ENCODE results near the gene BHLHE23.

BHLHE23 gene

GRCh38 chr20:63000958-63001357, 5.8 kb downstream of the BHLHE23 start:
- Histone ChIP-seq H3K4ac (ENCODE audit: low read length) (no peak overlapping the region), H2BK120ac (ENCODE audit: low read depth, low read length) (no peak overlapping the region), H2BK12ac (ENCODE audit: low read length) (no peak overlapping the region), H2AK5ac (ENCODE audit: low read depth, low read length) (no peak overlapping the region), H3K23ac (ENCODE audit: low read depth, low read length, poor library complexity) (no peak overlapping the region), H3K4me3 (ENCODE audit: low read length in 2 of 2) (no peak overlapping the region), H3K4me2 (ENCODE audit: insufficient read depth, low read length, poor library complexity, severe bottlenecking) (no peak overlapping the region), H2AFZ (ENCODE audit: low read length) (no peak overlapping the region), H3K27ac (replicated peaks; ENCODE audit: low read length) (no peak overlapping the region), H2BK5ac (ENCODE audit: low read length) (no peak overlapping the region), H2BK15ac (ENCODE audit: low read length) (no peak overlapping the region), H3K27me3 (ENCODE audit: control insufficient read depth in 3 of 3, insufficient read depth in 3 of 3, low read depth in 1 of 3, low read length in 3 of 3) (peaks cover 20 to 96% (median 55%) of the 10 kb centered on the region in 3 experiments), H3K18ac (ENCODE audit: low read length) (no peak overlapping the region), H3K9ac (ENCODE audit: low read depth, low read length, poor library complexity) (no peak overlapping the region), H3K9me3 (replicated peaks in 1 of 2; ENCODE audit: control insufficient read depth in 2 of 2, insufficient read depth in 1 of 2, low read depth in 1 of 2, low read length in 2 of 2) (peaks cover 2 to 4% of the 10 kb centered on the region in 2 donors), H3K14ac (ENCODE audit: low read length) (no peak overlapping the region), H3K79me1 (ENCODE audit: low read depth, low read length) (peaks cover 1% of the 10 kb centered on the region), H4K91ac (ENCODE audit: low read depth, low read length, poor library complexity) (no peak overlapping the region), H3K36me3 (replicated peaks in 1 of 2; ENCODE audit: control insufficient read depth in 2 of 2, insufficient read depth in 2 of 2, low read length in 2 of 2) (no peaks in the 10 kb centered on the region), H3K4me1 (ENCODE audit: control insufficient read depth in 2 of 2, insufficient read depth in 1 of 2, low read depth in 1 of 2, low read length in 2 of 2) (peaks cover 0 to 7% of the 10 kb centered on the region in 2 donors), H4K8ac (ENCODE audit: low read depth, low read length) (no peak overlapping the region)
- WGBS, 2 donors (ENCODE audit: extremely low coverage in 2 of 2, insufficient read length in 2 of 2, insufficient replicate concordance in 1 of 2) = no CpG with 5 or more reads among the region's 11 CpGs
- no peak for DNase-seq (ENCODE audit: low spot score)

DNA sequence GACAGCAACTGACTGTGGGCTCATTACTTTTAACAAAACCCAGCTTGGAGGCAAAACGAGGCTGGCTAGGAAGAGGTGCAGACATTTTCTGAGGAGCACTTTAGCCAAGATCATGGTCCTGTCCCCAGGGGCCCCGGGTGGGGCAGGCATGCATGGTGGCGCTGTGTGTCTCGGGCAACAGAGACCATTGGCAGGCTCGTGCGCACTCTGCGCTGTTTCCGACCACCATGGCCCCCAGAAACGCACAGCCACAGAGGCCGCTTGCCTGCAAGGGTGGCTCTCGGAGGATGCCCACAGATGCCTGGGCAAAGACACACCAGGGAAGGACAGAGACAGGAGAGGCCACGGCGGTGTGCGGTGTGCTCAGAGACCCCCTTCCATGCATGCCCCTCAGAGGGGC, 6.7 kb downstream of the BHLHE23 start:
- H3K4me1 ChIP-seq (ENCODE audit: control insufficient read depth in 2 of 2, insufficient read depth in 1 of 2, low read depth in 1 of 2, low read length in 2 of 2) = peaks cover 7% of the 10 kb centered on the region in 2 donors
- no peak overlapping the region for H3K23ac ChIP-seq (ENCODE audit: low read depth, low read length, poor library complexity)
- H2BK120ac ChIP-seq (ENCODE audit: low read depth, low read length) = no peak overlapping the region
- no CpG with 5 or more reads among the region's 14 CpGs for WGBS, 2 donors (ENCODE audit: extremely low coverage in 2 of 2, insufficient read length in 2 of 2, insufficient replicate concordance in 1 of 2)
- peaks cover 12 to 96% (median 46%) of the 10 kb centered on the region in 3 experiments for H3K27me3 ChIP-seq (ENCODE audit: control insufficient read depth in 3 of 3, insufficient read depth in 3 of 3, low read depth in 1 of 3, low read length in 3 of 3)
- H2BK5ac ChIP-seq (ENCODE audit: low read length) = no peak overlapping the region
- no peak overlapping the region for H3K14ac ChIP-seq (ENCODE audit: low read length)
- H2BK15ac ChIP-seq (ENCODE audit: low read length) = no peak overlapping the region
- H3K4ac ChIP-seq (ENCODE audit: low read length) = peak overlapping the region; percentile 53
- H2BK12ac ChIP-seq (ENCODE audit: low read length) = no peak overlapping the region
- H3K9me3 ChIP-seq (replicated peaks in 1 of 2; ENCODE audit: control insufficient read depth in 2 of 2, insufficient read depth in 1 of 2, low read depth in 1 of 2, low read length in 2 of 2) = peaks cover 2 to 4% of the 10 kb centered on the region in 2 donors
- no peak for DNase-seq (ENCODE audit: low spot score)
- no peak overlapping the region for H3K18ac ChIP-seq (ENCODE audit: low read length)
- no peak overlapping the region for H4K91ac ChIP-seq (ENCODE audit: low read depth, low read length, poor library complexity)
- H2AK5ac ChIP-seq (ENCODE audit: low read depth, low read length) = peak overlapping the region; percentile 70
- H3K36me3 ChIP-seq (replicated peaks in 1 of 2; ENCODE audit: control insufficient read depth in 2 of 2, insufficient read depth in 2 of 2, low read length in 2 of 2) = no peaks in the 10 kb centered on the region
- no peak overlapping the region for H2AFZ ChIP-seq (ENCODE audit: low read length)
- no peak overlapping the region for H3K27ac ChIP-seq (replicated peaks; ENCODE audit: low read length)
- H3K4me3 ChIP-seq (ENCODE audit: low read length in 2 of 2) = no peak overlapping the region
- H3K9ac ChIP-seq (ENCODE audit: low read depth, low read length, poor library complexity) = no peak overlapping the region
- H3K4me2 ChIP-seq (ENCODE audit: insufficient read depth, low read length, poor library complexity, severe bottlenecking) = no peak overlapping the region
- H3K79me1 ChIP-seq (ENCODE audit: low read depth, low read length) = no peaks in the 10 kb centered on the region
- H4K8ac ChIP-seq (ENCODE audit: low read depth, low read length) = no peak overlapping the region

DNA sequence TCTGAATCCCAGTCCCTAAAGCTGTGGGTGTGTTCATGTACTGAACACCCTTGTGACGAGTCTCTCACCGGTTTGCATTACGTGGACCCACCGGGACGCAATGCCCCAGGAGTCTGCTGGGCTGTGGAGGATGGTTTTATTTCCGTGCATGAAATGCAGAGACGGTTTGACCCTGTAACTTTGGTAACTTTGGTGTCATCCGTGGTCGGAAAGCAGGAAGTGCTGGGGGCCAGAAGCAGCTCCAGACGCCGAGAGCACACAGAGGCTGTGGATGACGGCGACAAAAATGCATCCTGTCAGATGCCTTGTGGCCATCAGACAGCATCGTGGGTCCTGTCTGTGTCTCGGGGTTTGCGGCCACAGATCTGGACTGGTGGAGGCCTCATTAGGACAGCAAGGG, 7.2 kb downstream of the BHLHE23 start:
- no peak overlapping the region for H3K27ac ChIP-seq (replicated peaks; ENCODE audit: low read length)
- no peaks in the 10 kb centered on the region for H3K36me3 ChIP-seq (replicated peaks in 1 of 2; ENCODE audit: control insufficient read depth in 2 of 2, insufficient read depth in 2 of 2, low read length in 2 of 2)
- H3K14ac ChIP-seq (ENCODE audit: low read length) = no peak overlapping the region
- H3K4ac ChIP-seq (ENCODE audit: low read length) = no peak overlapping the region
- no peak overlapping the region for H3K18ac ChIP-seq (ENCODE audit: low read length)
- H2BK15ac ChIP-seq (ENCODE audit: low read length) = no peak overlapping the region
- no peak overlapping the region for H4K8ac ChIP-seq (ENCODE audit: low read depth, low read length)
- H3K9me3 ChIP-seq (replicated peaks in 1 of 2; ENCODE audit: control insufficient read depth in 2 of 2, insufficient read depth in 1 of 2, low read depth in 1 of 2, low read length in 2 of 2) = peaks cover 2 to 4% of the 10 kb centered on the region in 2 donors
- WGBS, 2 donors (ENCODE audit: extremely low coverage in 2 of 2, insufficient read length in 2 of 2, insufficient replicate concordance in 1 of 2) = no CpG with 5 or more reads among the region's 16 CpGs
- H2BK5ac ChIP-seq (ENCODE audit: low read length) = no peak overlapping the region
- no peak overlapping the region for H3K4me3 ChIP-seq (ENCODE audit: low read length in 2 of 2)
- H3K79me1 ChIP-seq (ENCODE audit: low read depth, low read length) = no peaks in the 10 kb centered on the region
- H3K27me3 ChIP-seq (ENCODE audit: control insufficient read depth in 3 of 3, insufficient read depth in 3 of 3, low read depth in 1 of 3, low read length in 3 of 3) = peaks cover 7 to 96% (median 42%) of the 10 kb centered on the region in 3 experiments
- no peak overlapping the region for H4K91ac ChIP-seq (ENCODE audit: low read depth, low read length, poor library complexity)
- no peak overlapping the region for H2BK120ac ChIP-seq (ENCODE audit: low read depth, low read length)
- peak overlapping the region; percentile 58 for H3K23ac ChIP-seq (ENCODE audit: low read depth, low read length, poor library complexity)
- peaks cover 7 to 11% of the 10 kb centered on the region in 2 donors for H3K4me1 ChIP-seq (ENCODE audit: control insufficient read depth in 2 of 2, insufficient read depth in 1 of 2, low read depth in 1 of 2, low read length in 2 of 2)
- H2BK12ac ChIP-seq (ENCODE audit: low read length) = peak overlapping the region; percentile 11
- no peak for DNase-seq (ENCODE audit: low spot score)
- H3K9ac ChIP-seq (ENCODE audit: low read depth, low read length, poor library complexity) = no peak overlapping the region
- H2AK5ac ChIP-seq (ENCODE audit: low read depth, low read length) = peak overlapping the region; percentile 15
- H2AFZ ChIP-seq (ENCODE audit: low read length) = no peak overlapping the region
- no peak overlapping the region for H3K4me2 ChIP-seq (ENCODE audit: insufficient read depth, low read length, poor library complexity, severe bottlenecking)

DNA sequence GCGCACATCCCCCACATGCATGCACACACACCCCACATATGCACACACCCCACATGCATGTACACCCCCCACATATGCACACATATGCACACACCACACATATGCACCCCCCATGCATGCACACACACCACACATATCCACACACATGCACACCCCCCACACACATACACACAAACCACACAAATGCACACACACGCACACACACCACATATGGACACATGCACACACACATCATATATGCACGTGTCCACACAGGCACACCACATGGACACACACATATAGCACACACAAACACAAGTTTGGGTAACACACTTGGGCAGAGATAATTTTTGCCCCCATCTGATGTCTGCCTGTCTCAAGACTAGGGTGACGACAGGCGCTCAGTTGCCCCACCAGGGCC, 8.3 kb downstream of the BHLHE23 start:
- Histone ChIP-seq H3K27ac (replicated peaks; ENCODE audit: low read length) (no peak overlapping the region), H3K79me1 (ENCODE audit: low read depth, low read length) (no peaks in the 10 kb centered on the region), H3K14ac (ENCODE audit: low read length) (peak overlapping the region; percentile 22), H2AFZ (ENCODE audit: low read length) (no peak overlapping the region), H2BK5ac (ENCODE audit: low read length) (no peak overlapping the region), H3K9me3 (replicated peaks in 1 of 2; ENCODE audit: control insufficient read depth in 2 of 2, insufficient read depth in 1 of 2, low read depth in 1 of 2, low read length in 2 of 2) (peaks cover 2 to 4% of the 10 kb centered on the region in 2 donors), H3K4ac (ENCODE audit: low read length) (peak overlapping the region; percentile 10), H2BK15ac (ENCODE audit: low read length) (no peak overlapping the region), H3K4me2 (ENCODE audit: insufficient read depth, low read length, poor library complexity, severe bottlenecking) (no peak overlapping the region), H2BK120ac (ENCODE audit: low read depth, low read length) (no peak overlapping the region), H3K36me3 (replicated peaks in 1 of 2; ENCODE audit: control insufficient read depth in 2 of 2, insufficient read depth in 2 of 2, low read length in 2 of 2) (no peaks in the 10 kb centered on the region), H2AK5ac (ENCODE audit: low read depth, low read length) (no peak overlapping the region), H3K18ac (ENCODE audit: low read length) (no peak overlapping the region), H4K91ac (ENCODE audit: low read depth, low read length, poor library complexity) (no peak overlapping the region), H3K23ac (ENCODE audit: low read depth, low read length, poor library complexity) (peak overlapping the region; percentile 35), H4K8ac (ENCODE audit: low read depth, low read length) (no peak overlapping the region), H2BK12ac (ENCODE audit: low read length) (no peak overlapping the region), H3K9ac (ENCODE audit: low read depth, low read length, poor library complexity) (peak overlapping the region; percentile 45), H3K4me1 (ENCODE audit: control insufficient read depth in 2 of 2, insufficient read depth in 1 of 2, low read depth in 1 of 2, low read length in 2 of 2) (peaks cover 4 to 11% of the 10 kb centered on the region in 2 donors), H3K27me3 (ENCODE audit: control insufficient read depth in 3 of 3, insufficient read depth in 3 of 3, low read depth in 1 of 3, low read length in 3 of 3) (peaks cover 3 to 93% (median 32%) of the 10 kb centered on the region in 3 experiments), H3K4me3 (ENCODE audit: low read length in 2 of 2) (peak overlapping the region in 1 of 2 donors; percentile 66)
- WGBS, 2 donors (ENCODE audit: extremely low coverage in 2 of 2, insufficient read length in 2 of 2, insufficient replicate concordance in 1 of 2) = no CpG with 5 or more reads among the region's 5 CpGs
- DNase-seq (ENCODE audit: low spot score) = no peak
